SU-DHL-6 (cell line): ENCODE data around the gene UTP25.

Experiments used
- H2AFZ ChIP-seq: fragments of 200-600 bp; sonication (generic); 2 replicates; pipeline ENCODE4 v1.6.1; 2014; ENCODE audit warnings: low read depth, mild to moderate bottlenecking, moderate library complexity, mixed read lengths, antibody characterized with exemption, low read length; ENCODE audit not compliant: severe bottlenecking
- H3F3A ChIP-seq: fragments of 200-600 bp; shearing (Covaris generic); 2 replicates; pipeline ENCODE4 v1.6.0; 2016; ENCODE audit warnings: antibody characterized with exemption, mild to moderate bottlenecking; ENCODE audit not compliant: insufficient read depth
- H3K27ac ChIP-seq: fragments of 200-600 bp; sonication (generic); 2 replicates; pipeline ENCODE4 v1.5.1; 2016; ENCODE audit warnings: low read depth, mild to moderate bottlenecking, low read length, moderate library complexity, mixed read lengths
- H3K27me3 ChIP-seq: fragments of 200-600 bp; sonication (generic), shearing (Covaris generic); 2 replicates; pipeline ENCODE4 v1.6.0; 2014; ENCODE audit warnings: mild to moderate bottlenecking, low read length
- H3K36me3 ChIP-seq: fragments of 200-600 bp; sonication (generic); 2 replicates; pipeline ENCODE4 v1.6.1; 2014; ENCODE audit warnings: mild to moderate bottlenecking, low read length, mixed read lengths
- H3K4me2 ChIP-seq: fragments of 300-600, 200-600 bp; shearing (Covaris generic), sonication (generic); 2 replicates; pipeline ENCODE4 v1.6.0; 2014; ENCODE audit warnings: low read length, low read depth, mild to moderate bottlenecking; ENCODE audit not compliant: poor library complexity, severe bottlenecking
- H3K4me3 ChIP-seq: fragments of 200-600 bp; sonication (generic); 2 replicates; pipeline ENCODE4 v1.5.1; 2014; ENCODE audit warnings: antibody characterized with exemption, low read length, mild to moderate bottlenecking, mixed read lengths; ENCODE audit not compliant: insufficient read depth, poor library complexity, severe bottlenecking
- H3K79me2 ChIP-seq: fragments of 200-600 bp; sonication (generic); 2 replicates; pipeline ENCODE4 v1.6.1; 2014; ENCODE audit warnings: mild to moderate bottlenecking, low read length, moderate library complexity; ENCODE audit not compliant: insufficient read depth
- H3K9ac ChIP-seq: fragments of 200-600 bp; sonication (generic); 2 replicates; pipeline ENCODE4 v1.7.0; 2014; ENCODE audit warnings: mild to moderate bottlenecking, low read length
- H3K9me2 ChIP-seq: fragments of 200-600 bp; sonication (generic); replicated peaks from 2 replicates; pipeline ENCODE4 v1.6.1; 2014; ENCODE audit warnings: low read length; ENCODE audit not compliant: insufficient read depth
- H3K9me3 ChIP-seq: fragments of 200-600 bp; sonication (generic); 2 replicates; pipeline ENCODE4 v1.6.1; 2014; ENCODE audit warnings: low read length, mixed read lengths; ENCODE audit not compliant: insufficient read depth
- H4K20me1 ChIP-seq: fragments of 200-600 bp; sonication (generic); 2 replicates; pipeline ENCODE4 v1.6.1; 2014; ENCODE audit warnings: low read depth, mild to moderate bottlenecking, antibody characterized with exemption, low read length, moderate library complexity, mixed read lengths
- EZH2phosphoT487 ChIP-seq: fragments of 200-600 bp; sonication (generic), shearing (Covaris generic); conservative IDR thresholded peaks from 2 replicates; pipeline ENCODE4 v1.6.1; 2018; ENCODE audit warnings: mild to moderate bottlenecking, antibody characterized with exemption, low read length, moderate library complexity, mixed read lengths
- TF ChIP-seq, protein P1 (sequence below): fragments of 200-600 bp; sonication (generic); IDR thresholded peaks from one replicate; pipeline ENCODE4 v1.5.1; 2017; ENCODE audit warnings: antibody characterized with exemption, mild to moderate bottlenecking, low read length, moderate library complexity; ENCODE audit not compliant: insufficient read depth, poor library complexity, severe bottlenecking

The UTP25 gene

DNA sequence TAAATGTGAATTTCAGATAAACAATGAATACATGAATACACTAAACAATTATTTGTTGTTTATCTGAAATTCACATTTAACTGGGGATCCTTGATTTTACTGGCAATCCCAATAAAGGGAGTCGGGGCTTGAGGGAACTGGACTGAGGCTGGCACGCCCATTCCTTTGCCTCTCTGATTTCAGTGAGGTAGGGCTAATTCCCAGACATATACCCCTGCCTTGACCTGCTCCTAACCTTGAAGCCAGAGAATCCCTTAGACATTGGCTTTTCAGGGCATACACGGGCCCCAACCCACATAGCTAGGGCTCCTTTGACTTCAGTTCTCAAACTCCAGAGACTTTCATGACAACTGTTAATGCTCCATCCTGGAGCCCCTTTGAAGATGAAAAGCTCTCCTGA lies 10.8 kb upstream of the UTP25 start:
- Histone ChIP-seq H3K27me3 (no peaks in the 10 kb centered on the region), H4K20me1 (no peaks in the 10 kb centered on the region), H3F3A (no peaks in the 10 kb centered on the region), H3K4me3 (no peak overlapping the region), H3K79me2 (no peaks in the 10 kb centered on the region), H3K4me2 (no peak overlapping the region), H3K27ac (no peak overlapping the region), H3K9ac (no peak overlapping the region), H2AFZ (no peak overlapping the region), H3K36me3 (no peaks in the 10 kb centered on the region), H3K9me3 (no peaks in the 10 kb centered on the region), H3K9me2 (no peaks in the 10 kb centered on the region)
- TF ChIP-seq, protein P1, sequence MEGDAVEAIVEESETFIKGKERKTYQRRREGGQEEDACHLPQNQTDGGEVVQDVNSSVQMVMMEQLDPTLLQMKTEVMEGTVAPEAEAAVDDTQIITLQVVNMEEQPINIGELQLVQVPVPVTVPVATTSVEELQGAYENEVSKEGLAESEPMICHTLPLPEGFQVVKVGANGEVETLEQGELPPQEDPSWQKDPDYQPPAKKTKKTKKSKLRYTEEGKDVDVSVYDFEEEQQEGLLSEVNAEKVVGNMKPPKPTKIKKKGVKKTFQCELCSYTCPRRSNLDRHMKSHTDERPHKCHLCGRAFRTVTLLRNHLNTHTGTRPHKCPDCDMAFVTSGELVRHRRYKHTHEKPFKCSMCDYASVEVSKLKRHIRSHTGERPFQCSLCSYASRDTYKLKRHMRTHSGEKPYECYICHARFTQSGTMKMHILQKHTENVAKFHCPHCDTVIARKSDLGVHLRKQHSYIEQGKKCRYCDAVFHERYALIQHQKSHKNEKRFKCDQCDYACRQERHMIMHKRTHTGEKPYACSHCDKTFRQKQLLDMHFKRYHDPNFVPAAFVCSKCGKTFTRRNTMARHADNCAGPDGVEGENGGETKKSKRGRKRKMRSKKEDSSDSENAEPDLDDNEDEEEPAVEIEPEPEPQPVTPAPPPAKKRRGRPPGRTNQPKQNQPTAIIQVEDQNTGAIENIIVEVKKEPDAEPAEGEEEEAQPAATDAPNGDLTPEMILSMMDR: no peak
- TF ChIP-seq EZH2phosphoT487: no peak

DNA sequence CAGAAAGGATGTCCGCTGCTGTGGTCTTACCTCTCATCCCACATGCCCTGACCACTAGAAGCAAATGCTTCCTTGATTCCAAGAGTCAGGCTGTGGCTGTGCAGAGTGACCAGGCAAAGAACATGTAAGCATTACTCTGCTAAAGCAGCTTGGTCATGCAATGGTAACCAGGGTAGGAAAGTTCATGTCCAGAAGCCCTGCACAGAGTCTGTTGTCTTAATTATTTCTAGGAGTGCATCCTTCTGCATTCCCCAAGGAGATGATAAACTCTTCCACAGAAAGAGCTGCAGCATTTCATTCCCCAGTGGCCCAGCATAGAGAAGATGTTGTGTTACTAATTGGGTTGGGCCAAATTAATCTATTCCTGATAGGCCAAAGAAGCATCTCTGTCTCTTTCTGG lies 10.1 kb upstream of the UTP25 start:
- Histone ChIP-seq H3K9me3 (no peaks in the 10 kb centered on the region), H3K27ac (no peak overlapping the region), H3K4me3 (no peak overlapping the region), H3K27me3 (no peaks in the 10 kb centered on the region), H3K9ac (no peak overlapping the region), H4K20me1 (no peaks in the 10 kb centered on the region), H3K4me2 (no peak overlapping the region), H3F3A (no peaks in the 10 kb centered on the region), H3K79me2 (no peaks in the 10 kb centered on the region), H2AFZ (no peak overlapping the region), H3K9me2 (no peaks in the 10 kb centered on the region), H3K36me3 (no peaks in the 10 kb centered on the region)
- TF ChIP-seq, protein P1: no peak
- TF ChIP-seq EZH2phosphoT487: no peak

DNA sequence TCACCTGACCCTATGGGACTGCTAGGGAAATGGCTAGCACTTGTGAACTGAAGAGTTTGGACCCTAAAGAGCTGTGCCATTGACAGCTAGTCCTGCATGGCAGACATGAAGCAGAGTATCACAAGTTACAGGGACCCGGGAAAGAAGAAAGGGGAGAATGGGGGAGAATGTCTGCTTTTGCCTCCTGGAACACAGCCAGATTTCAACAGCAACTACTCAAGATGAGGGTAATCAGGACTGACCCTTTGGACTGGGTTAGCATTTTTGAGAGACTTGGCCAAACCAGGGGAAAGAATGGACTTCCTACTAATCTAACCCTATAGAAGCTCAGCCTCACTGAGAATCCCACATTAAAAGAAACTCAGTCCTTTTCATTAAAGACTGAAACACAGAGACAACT lies 8.7 kb upstream of the UTP25 start:
- no peak overlapping the region for H2AFZ ChIP-seq
- H3F3A ChIP-seq: no peaks in the 10 kb centered on the region
- no peaks in the 10 kb centered on the region for H3K9me2 ChIP-seq
- no peak overlapping the region for H3K4me2 ChIP-seq
- H3K4me3 ChIP-seq: no peak overlapping the region
- no peaks in the 10 kb centered on the region for H4K20me1 ChIP-seq
- H3K27ac ChIP-seq: no peak overlapping the region
- no peak overlapping the region for H3K9ac ChIP-seq
- H3K9me3 ChIP-seq: no peaks in the 10 kb centered on the region
- no peak for TF ChIP-seq EZH2phosphoT487
- TF ChIP-seq, protein P1: no peak
- H3K27me3 ChIP-seq: no peaks in the 10 kb centered on the region
- H3K79me2 ChIP-seq: no peaks in the 10 kb centered on the region
- H3K36me3 ChIP-seq: no peaks in the 10 kb centered on the region
